Activated CD8-positive, alpha-beta T cell treated with anti-CD3 and anti-CD28 coated beads for 36 hours (primary cell): ENCODE measurements around the gene UGGT2. TPM values are rescaled to one million over a fixed set of nuclear protein-coding genes. Genes with fewer than 3 reads are reported as not detected.

Experiments used
- ATAC-seq: fragments of 200-7000 bp; cut with Tn5 transposase; one replicate; pipeline ENCODE4 v1.10.0; 2021; ENCODE audit warnings: mild to moderate bottlenecking, moderate library complexity
- CTCF ChIA-PET: fragments of 350-600 bp; sonication (Branson Sonifier 250); formaldehyde crosslinking; loops from one replicate; lab custom pipeline; 2021; ENCODE audit warnings: antibody characterized with exemption; lab: Charles Lee
- POLR2A ChIA-PET: fragments of 350-600 bp; sonication (Branson Sonifier 250); formaldehyde crosslinking; loops from one replicate; lab custom pipeline; 2021; ENCODE audit warnings: antibody characterized with exemption; lab: Charles Lee
- DNase-seq: peaks from one replicate; pipeline ENCODE4 v3.0.0-alpha.2; 2020
- H3K27ac Mint-ChIP-seq: one replicate; pipeline ENCODE4 v1.8.0; 2021; ENCODE audit warnings: mild to moderate bottlenecking, mixed read lengths
- H3K27me3 Mint-ChIP-seq: one replicate; pipeline ENCODE4 v1.8.0; 2021; ENCODE audit warnings: mixed read lengths
- H3K36me3 Mint-ChIP-seq: one replicate; pipeline ENCODE4 v1.8.0; 2021; ENCODE audit warnings: low read depth, mixed read lengths
- H3K4me1 Mint-ChIP-seq: one replicate; pipeline ENCODE4 v1.8.0; 2021; ENCODE audit warnings: low read depth, mixed read lengths
- H3K4me3 Mint-ChIP-seq: one replicate; pipeline ENCODE4 v1.8.0; 2021; ENCODE audit warnings: mild to moderate bottlenecking, moderate library complexity, mixed read lengths
- H3K9me3 Mint-ChIP-seq: one replicate; pipeline ENCODE4 v1.8.0; 2021; ENCODE audit warnings: mixed read lengths
- intact Hi-C: fragments of 100-400 bp; cut with micrococcal nuclease; formaldehyde crosslinking; loops from one replicate; pipeline ENCODE4 v1.10.0; 2022
- total RNA-seq, 2 experiments: library from RNA; stranded (reverse); gene quantifications; one replicate each; pipeline ENCODE4 v1.2.3, GENCODE V29; 2021
- TF ChIP-seq, protein P1 (sequence below): fragments of 200-600 bp; IDR thresholded peaks from one replicate; pipeline ENCODE4 v1.8.0; 2022; ENCODE audit warnings: antibody characterized with exemption, mild to moderate bottlenecking

UGGT2 gene
- total RNA-seq, 2 experiments from 2014 or later, result not detected

DNA sequence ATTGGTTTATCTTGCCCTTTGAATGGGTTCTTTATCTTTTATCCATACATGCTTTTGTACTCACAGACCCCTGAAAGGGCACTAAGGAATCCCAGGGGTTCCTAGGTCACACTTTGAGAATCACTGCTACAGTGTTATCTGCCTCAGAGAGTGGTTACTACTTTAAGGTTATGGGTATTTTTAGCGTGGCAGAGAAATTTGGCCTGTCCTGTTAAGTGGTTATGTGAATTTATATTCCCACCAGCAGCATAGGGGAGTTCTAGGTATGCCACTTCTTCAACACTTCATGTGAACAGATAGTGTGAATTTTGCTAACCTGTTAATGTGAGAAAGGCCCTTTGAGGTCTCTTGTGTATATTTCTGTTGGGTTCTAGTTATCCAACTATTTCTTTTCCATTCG is 300.5 kb downstream of the UGGT2 start:
- DNase-seq, result no peak
- TF ChIP-seq, protein P1, sequence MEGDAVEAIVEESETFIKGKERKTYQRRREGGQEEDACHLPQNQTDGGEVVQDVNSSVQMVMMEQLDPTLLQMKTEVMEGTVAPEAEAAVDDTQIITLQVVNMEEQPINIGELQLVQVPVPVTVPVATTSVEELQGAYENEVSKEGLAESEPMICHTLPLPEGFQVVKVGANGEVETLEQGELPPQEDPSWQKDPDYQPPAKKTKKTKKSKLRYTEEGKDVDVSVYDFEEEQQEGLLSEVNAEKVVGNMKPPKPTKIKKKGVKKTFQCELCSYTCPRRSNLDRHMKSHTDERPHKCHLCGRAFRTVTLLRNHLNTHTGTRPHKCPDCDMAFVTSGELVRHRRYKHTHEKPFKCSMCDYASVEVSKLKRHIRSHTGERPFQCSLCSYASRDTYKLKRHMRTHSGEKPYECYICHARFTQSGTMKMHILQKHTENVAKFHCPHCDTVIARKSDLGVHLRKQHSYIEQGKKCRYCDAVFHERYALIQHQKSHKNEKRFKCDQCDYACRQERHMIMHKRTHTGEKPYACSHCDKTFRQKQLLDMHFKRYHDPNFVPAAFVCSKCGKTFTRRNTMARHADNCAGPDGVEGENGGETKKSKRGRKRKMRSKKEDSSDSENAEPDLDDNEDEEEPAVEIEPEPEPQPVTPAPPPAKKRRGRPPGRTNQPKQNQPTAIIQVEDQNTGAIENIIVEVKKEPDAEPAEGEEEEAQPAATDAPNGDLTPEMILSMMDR, result no peak
- ATAC-seq, result no peak
- POLR2A ChIA-PET, result no interaction called here
- CTCF ChIA-PET, result interaction anchor here (1.2 kb wide), 1 partner anchor 129 kb away, joined by 3 read pairs; no protein-coding TSS in a partner anchor
- Mint-ChIP-seq H3K4me3 (no peak overlapping the region), H3K27me3 (no peaks in the 10 kb centered on the region), H3K27ac (no peak overlapping the region), H3K4me1 (peaks cover 10% of the 10 kb centered on the region), H3K36me3 (peaks cover 10% of the 10 kb centered on the region), H3K9me3 (peaks cover 2% of the 10 kb centered on the region)
- intact Hi-C loops, result no loop called here

Other genes with a start within 250 kb of the UGGT2 start
- not detected for gene HS6ST3, start 36.7 kb upstream of the UGGT2 start, total RNA-seq